Measurements from ENCODE around the gene KASH5.
A peak's percentile ranks its signal among the peaks of the same experiment; 100 is the strongest.

The KASH5 gene

DNA sequence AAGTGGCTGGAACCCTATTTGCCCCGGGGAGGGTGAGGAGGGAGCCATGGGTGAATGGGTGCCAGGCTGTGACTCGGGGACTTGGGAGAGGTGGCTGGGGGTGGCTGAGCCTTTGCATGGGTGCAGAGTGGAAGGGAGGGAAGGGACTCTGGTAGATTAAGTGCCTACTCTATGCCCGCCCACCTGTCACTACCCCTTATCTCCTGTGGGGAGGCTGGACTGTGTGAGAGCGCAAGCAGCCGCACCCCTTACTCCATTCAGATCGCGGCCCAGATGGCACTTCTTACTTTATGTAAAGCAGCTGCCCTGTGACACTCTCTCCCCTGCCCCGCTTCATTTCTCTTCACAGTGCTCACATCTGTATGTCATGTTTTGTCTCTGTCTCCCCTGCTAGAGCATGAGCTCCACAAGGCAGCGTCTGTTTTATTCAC, 2.9 kb downstream of the KASH5 start:
- Mint-ChIP-seq H3K9me3 (no peaks in the 10 kb centered on the region), H3K27me3 (no peaks in the 10 kb centered on the region), H3K4me3 (no peak overlapping the region), H3K27ac (ENCODE audit: low read depth) (peak overlapping the region; percentile 7), H3K36me3 (ENCODE audit: insufficient read depth) (peaks cover 7% of the 10 kb centered on the region), H3K4me1 (peaks cover 28% of the 10 kb centered on the region)
- ATAC-seq (replicated peaks; ENCODE audit: extremely low read depth, poor library complexity, severe bottlenecking) (no peak), DNase-seq (ENCODE audit: low spot score in 2 of 2) (no peak)

DNA sequence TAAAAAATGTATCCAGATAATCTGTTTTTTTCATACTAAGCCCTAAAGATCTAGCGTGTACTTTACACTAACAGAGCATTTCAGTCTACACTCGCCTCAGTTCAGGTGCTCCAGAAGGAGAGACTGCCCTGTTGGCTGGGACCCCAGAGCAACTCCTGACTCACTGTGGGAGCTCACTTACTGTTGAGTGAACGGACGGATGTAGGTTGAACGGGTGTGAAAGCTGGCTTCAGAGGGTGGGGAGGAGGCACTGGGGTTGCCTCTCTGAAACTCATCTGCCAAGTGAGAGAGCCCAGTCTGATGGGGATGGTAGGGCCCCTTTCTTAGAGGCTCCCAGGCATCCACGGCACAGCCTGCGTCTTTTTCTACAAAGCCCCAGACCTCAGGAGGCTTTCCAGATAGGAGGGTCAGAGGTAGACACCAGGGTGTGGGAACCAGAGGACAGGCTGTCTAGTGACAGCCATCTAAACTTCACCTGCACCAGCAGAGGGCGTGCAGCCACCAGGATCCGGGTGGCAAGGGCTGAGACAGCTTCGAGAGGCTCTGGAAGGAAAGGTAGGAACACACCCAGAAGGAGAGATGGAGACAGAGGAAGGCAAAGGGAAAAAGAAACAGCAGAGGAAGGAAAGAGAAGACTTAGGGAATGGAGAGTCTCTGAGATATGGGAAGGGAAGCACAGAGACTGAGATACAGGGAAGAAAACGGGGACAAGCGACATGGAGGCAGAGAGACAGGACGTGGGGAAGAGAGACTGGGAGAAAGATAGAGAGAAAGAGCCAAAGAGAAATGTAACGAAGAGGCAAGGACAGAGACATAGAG, 3.7 kb downstream of the KASH5 start:
- Mint-ChIP-seq H3K36me3 (ENCODE audit: insufficient read depth) (peaks cover 7% of the 10 kb centered on the region), H3K27ac (ENCODE audit: low read depth) (peak overlapping the region; percentile 7), H3K9me3 (no peaks in the 10 kb centered on the region), H3K4me1 (peaks cover 28% of the 10 kb centered on the region), H3K27me3 (no peaks in the 10 kb centered on the region), H3K4me3 (no peak overlapping the region)
- DNase-seq (ENCODE audit: low spot score in 2 of 2) (peak; percentile 56 to 64), ATAC-seq (replicated peaks; ENCODE audit: extremely low read depth, poor library complexity, severe bottlenecking) (peak; percentile 83)

DNA sequence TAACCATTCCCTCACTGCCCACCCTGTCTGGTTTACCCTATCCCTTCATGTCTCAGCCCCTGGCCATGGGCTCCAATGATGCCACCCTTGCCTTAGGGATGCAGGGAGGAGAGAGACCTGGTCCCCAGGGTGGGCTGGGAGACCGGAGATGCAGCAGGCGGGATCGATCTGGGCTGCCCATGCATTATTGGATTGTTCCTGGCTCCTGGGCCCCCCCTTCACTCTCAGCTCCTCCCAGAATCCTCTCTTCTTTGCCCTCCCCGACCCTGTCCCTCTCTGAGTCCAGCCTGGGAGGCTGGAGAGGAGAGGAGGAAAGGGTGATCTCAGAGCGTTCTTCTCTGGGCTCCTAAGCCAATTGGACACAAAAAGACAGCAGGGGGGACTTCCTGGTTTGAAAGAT, 5.8 kb downstream of the KASH5 start:
- no peak for DNase-seq (ENCODE audit: low spot score in 2 of 2)
- Mint-ChIP-seq H3K4me1 (peaks cover 15% of the 10 kb centered on the region), H3K27ac (ENCODE audit: low read depth) (no peak overlapping the region), H3K36me3 (ENCODE audit: insufficient read depth) (peaks cover 2% of the 10 kb centered on the region), H3K4me3 (no peak overlapping the region), H3K27me3 (no peaks in the 10 kb centered on the region), H3K9me3 (no peaks in the 10 kb centered on the region)
- ATAC-seq (replicated peaks; ENCODE audit: extremely low read depth, poor library complexity, severe bottlenecking) = no peak

DNA sequence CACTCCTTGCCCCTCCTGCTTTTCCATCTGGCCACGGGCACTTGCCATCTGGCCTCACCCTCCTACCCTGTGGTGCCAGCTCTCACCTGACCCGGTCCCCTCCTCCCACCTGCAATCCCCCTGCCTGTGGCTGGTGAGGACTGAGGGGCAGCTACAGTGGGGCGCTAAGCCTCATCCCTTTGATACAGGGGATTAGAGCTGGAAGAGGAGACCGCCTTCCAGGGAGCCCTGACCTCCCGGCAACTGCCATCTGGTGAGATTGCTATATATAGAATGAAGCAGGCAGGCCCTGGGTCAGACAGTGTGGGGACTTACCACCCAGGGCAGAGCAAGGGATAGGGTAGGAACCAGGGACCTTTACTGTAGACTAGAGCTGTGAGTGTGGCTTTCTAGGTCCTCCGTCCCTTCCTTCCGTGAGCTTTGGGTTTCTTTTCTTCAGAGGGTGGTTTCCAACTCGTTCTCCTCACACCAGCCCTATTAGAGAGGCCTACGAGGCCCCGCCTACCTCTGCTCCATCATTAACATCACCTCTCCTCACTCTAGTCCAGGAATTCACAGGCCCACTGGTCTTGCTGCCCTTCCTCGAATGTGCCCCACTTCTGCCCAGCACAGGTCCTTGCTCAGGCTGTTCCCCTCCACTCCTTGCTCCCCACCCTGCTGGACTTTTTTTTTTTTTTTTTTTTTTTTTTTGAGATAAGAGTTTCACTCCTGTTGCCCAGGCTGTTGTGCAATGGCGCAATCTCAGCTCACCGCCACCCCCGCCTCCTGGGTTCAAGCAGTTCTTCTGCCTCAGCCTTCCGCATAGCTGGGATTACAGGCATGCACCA, 7.7 kb downstream of the KASH5 start:
- H3K4me3 Mint-ChIP-seq = no peak overlapping the region
- ATAC-seq (replicated peaks; ENCODE audit: extremely low read depth, poor library complexity, severe bottlenecking) (no peak), DNase-seq (ENCODE audit: low spot score in 2 of 2) (no peak)
- H3K9me3 Mint-ChIP-seq = no peaks in the 10 kb centered on the region
- peaks cover 15% of the 10 kb centered on the region for H3K4me1 Mint-ChIP-seq
- H3K27me3 Mint-ChIP-seq = no peaks in the 10 kb centered on the region
- peaks cover 1% of the 10 kb centered on the region for H3K36me3 Mint-ChIP-seq (ENCODE audit: insufficient read depth)
- no peak overlapping the region for H3K27ac Mint-ChIP-seq (ENCODE audit: low read depth)

DNA sequence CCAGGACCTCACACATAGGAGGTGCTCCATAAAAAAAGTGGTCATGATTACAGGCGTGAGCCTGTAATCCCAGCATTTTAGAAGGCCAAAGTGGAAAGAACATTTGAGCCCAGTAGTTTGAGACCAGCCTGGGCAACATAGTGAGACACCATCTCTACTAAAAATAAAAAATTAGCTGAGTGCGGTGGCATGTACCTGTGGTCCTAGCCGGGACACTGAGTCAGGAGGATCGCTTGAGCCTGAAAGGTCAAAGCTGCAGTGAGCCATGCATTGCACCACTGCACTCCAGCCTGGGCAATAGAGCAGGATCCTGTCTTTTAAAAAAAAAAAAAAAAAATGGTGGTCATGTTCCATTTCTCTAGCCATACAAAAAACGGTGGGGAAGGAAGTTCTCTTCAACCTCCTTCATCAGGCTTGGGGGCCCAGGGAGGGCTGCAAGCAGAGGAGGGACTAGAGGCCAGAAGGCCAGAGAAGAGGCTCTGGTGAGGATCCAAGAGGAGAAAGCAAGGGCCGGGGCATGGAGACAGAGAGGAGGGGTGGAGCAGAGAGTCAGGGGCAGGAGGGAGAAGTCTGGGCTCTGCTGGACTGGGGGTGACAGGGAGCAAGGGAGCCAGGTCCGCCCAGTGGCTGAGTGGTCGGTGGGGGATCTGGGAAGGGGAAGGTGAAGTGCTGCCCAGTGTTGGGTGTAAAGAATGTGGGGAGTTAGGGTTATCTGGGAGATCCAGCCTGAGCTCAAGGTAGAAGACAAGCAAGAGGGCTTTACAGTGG, 8.9 kb downstream of the KASH5 start:
- no peaks in the 10 kb centered on the region for H3K27me3 Mint-ChIP-seq
- DNase-seq (ENCODE audit: low spot score in 2 of 2) = no peak

DNA sequence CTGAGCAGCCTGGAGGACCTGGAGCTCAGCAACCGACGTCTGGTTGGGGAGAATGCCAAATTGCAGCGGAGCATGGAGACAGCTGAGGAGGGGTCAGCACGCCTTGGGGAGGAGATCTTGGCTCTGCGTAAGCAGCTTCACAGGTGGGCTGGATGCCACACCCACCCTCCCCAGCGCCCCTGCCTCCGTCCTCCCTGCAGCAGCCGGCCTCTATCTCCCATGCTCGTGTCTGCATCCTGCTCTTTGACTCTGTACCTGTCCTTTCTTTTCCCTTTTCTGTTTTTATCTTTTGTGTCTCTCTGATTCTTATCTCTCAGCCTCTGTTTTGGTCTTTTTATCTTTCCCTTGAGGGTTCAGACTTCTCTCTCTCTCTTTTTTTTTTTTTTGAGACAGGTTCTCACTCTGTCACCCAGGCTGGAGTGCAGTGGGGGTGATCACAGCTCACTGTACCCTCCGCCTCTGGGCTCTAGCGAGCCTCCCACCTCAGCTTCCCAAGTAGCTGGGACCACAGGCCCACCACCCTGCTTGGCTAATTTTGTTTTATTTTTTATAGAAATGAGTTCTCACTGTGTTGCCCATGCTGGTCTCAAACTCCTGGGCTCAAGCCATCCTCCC, 10.1 kb downstream of the KASH5 start:
- H3K9me3 Mint-ChIP-seq = no peaks in the 10 kb centered on the region
- no peak overlapping the region for H3K4me3 Mint-ChIP-seq
- H3K27ac Mint-ChIP-seq (ENCODE audit: low read depth) = no peak overlapping the region
- H3K36me3 Mint-ChIP-seq (ENCODE audit: insufficient read depth) = peaks cover 1% of the 10 kb centered on the region
- H3K4me1 Mint-ChIP-seq = no peaks in the 10 kb centered on the region
- DNase-seq (ENCODE audit: low spot score in 2 of 2) (no peak), ATAC-seq (replicated peaks; ENCODE audit: extremely low read depth, poor library complexity, severe bottlenecking) (no peak)
- no peaks in the 10 kb centered on the region for H3K27me3 Mint-ChIP-seq

More for the DNA sequence above, 8.9 kb downstream of the KASH5 start:
- no peak overlapping the region for H3K4me3 Mint-ChIP-seq
- no peaks in the 10 kb centered on the region for H3K9me3 Mint-ChIP-seq
- peak overlapping the region; percentile 69 for H3K27ac Mint-ChIP-seq (ENCODE audit: low read depth)
- H3K4me1 Mint-ChIP-seq = peaks cover 5% of the 10 kb centered on the region
- ATAC-seq (replicated peaks; ENCODE audit: extremely low read depth, poor library complexity, severe bottlenecking) = no peak
- peaks cover 1% of the 10 kb centered on the region for H3K36me3 Mint-ChIP-seq (ENCODE audit: insufficient read depth)

DNA sequence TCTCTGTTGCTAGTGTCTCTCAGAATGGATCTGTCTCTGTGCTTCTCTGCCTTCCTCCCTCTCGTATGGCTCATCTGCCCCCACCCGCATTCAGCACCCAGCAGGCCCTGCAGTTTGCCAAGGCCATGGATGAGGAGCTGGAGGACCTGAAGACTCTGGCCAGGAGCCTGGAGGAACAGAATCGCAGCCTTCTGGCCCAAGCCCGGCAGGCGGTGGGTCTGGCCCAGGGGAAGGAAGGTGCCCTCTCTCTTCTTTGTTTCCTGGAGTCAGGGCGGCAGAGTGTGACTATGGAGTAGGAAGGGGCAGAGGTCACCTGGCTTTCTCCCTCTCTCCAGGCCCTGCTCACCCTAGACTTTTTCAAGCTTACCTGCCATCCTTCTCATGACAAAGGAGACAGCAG, 10.9 kb downstream of the KASH5 start:
- H3K27me3 Mint-ChIP-seq = no peaks in the 10 kb centered on the region
- ATAC-seq (replicated peaks; ENCODE audit: extremely low read depth, poor library complexity, severe bottlenecking) (no peak), DNase-seq (ENCODE audit: low spot score in 2 of 2) (no peak)
- no peak overlapping the region for H3K4me3 Mint-ChIP-seq
- no peaks in the 10 kb centered on the region for H3K9me3 Mint-ChIP-seq
- no peaks in the 10 kb centered on the region for H3K4me1 Mint-ChIP-seq
- no peak overlapping the region for H3K27ac Mint-ChIP-seq (ENCODE audit: low read depth)
- peaks cover 1% of the 10 kb centered on the region for H3K36me3 Mint-ChIP-seq (ENCODE audit: insufficient read depth)

DNA sequence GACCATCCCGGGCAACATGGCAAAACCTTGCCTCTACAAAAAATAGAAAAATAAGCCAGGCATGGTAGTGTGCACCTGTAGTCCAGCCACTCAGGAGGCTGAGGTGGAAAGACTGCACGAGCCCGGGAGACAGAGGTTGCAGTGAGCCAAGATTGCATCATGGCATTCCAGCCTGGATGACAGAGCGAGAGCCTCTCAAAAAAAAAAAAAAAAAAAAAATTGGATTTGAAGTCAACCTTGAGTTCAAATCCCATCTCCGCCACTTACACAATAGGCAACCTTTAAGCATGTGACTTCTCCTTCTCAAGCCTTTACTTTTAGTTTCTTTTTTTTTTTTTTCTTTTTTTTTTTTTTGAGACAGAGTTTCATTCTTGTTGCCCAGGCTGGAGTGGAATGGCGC, 12.0 kb downstream of the KASH5 start:
- H3K4me1 Mint-ChIP-seq = no peaks in the 10 kb centered on the region
- no peak overlapping the region for H3K27ac Mint-ChIP-seq (ENCODE audit: low read depth)
- no peaks in the 10 kb centered on the region for H3K27me3 Mint-ChIP-seq
- no peaks in the 10 kb centered on the region for H3K9me3 Mint-ChIP-seq
- no peak for DNase-seq (ENCODE audit: low spot score in 2 of 2)
- no peak overlapping the region for H3K4me3 Mint-ChIP-seq
- peaks cover 1% of the 10 kb centered on the region for H3K36me3 Mint-ChIP-seq (ENCODE audit: insufficient read depth)
- ATAC-seq (replicated peaks; ENCODE audit: extremely low read depth, poor library complexity, severe bottlenecking) = no peak

DNA sequence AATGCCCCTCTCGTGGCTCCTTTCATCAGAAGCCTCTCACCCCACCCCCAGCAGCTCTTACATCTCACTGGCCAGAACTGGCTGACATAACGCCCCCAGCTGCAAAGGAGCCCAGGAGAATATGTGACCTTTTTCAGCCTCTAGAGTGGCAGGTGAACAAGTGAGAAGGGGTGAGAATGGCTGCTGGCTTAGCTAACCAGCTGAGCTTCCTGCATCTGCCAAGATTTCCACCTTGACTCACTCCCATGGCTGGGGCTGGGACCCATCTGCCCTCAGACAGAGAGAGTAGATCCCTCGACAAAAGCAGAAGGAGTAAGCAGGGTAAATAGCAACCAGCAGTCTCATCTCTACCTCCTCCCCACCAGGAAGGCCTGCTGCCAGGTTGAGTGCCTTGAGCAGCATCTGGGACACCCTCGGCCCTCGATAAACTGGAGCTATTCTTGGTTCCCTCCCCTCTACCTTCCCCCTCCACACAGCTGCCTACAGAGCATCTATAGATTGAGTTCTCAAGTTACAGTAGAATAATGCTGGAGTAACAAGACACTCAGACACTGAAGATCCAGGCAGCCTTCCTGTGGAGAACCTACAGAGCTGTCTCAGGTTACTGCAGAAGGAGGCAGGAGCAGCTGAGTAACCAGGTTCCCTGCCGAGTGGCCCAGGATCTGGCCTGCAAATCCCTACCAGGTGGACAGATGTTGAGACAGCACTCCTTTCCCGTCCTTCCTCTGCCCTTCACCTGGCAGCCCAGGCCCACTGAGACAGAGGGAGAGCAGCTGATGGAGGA, 15.5 kb downstream of the KASH5 start:
- Mint-ChIP-seq H3K4me3 (no peak overlapping the region), H3K9me3 (no peaks in the 10 kb centered on the region), H3K27me3 (no peaks in the 10 kb centered on the region), H3K4me1 (peaks cover 12% of the 10 kb centered on the region), H3K27ac (ENCODE audit: low read depth) (no peak overlapping the region), H3K36me3 (ENCODE audit: insufficient read depth) (peaks cover 3% of the 10 kb centered on the region)
- no peak for DNase-seq (ENCODE audit: low spot score in 2 of 2)
- no peak for ATAC-seq (replicated peaks; ENCODE audit: extremely low read depth, poor library complexity, severe bottlenecking)

DNA sequence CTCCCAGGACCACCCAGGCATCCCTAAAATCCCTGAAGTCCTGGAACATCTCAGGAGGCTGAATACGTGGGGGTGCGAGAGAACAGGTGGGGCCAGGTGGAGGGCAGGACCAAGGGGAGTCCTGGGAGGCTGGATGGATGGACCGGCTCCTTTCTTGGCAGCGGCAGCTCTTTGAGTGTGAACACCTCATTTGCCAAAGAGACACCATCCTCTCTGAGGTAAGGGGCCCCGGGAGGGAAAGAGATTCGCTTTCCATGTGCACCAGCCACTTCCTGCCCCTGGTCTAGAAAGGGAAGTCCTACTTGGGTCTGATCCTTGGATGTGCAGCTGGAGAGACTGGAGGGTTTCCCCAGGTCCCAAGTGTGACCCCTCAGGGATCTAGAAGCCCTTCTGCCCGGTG, 19.0 kb downstream of the KASH5 start:
- ATAC-seq (replicated peaks; ENCODE audit: extremely low read depth, poor library complexity, severe bottlenecking) (no peak), DNase-seq (ENCODE audit: low spot score in 2 of 2) (no peak)
- H3K9me3 Mint-ChIP-seq = no peaks in the 10 kb centered on the region
- H3K27ac Mint-ChIP-seq (ENCODE audit: low read depth) = no peak overlapping the region
- no peak overlapping the region for H3K4me3 Mint-ChIP-seq
- H3K4me1 Mint-ChIP-seq = peaks cover 36% of the 10 kb centered on the region
- H3K36me3 Mint-ChIP-seq (ENCODE audit: insufficient read depth) = peaks cover 2% of the 10 kb centered on the region
- H3K27me3 Mint-ChIP-seq = no peaks in the 10 kb centered on the region

DNA sequence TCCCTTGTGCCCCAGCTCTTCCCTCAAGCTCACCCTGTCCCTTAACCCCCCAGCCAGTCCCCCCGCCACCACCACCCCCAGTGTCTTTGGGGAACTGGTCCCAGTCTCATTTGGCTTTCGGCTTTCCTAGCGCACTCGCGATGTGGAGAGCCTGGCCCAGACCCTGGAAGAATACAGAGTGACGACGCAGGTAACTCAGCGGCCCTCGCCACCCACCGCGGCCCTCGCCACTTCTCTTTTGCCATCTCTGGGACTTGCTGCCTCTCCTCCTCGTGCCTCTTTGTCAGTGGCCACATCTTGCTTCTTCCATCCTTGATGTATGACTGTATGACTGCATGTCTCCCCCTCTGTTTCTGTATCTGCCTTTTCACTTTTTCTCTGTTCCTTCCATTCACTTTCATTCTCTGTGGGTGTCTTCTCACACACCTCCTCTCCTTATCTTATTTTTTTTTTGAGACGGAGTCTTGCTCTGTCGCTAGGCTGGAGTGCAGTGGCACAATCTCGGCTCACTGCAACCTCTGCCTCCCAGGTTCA, 19.5 kb downstream of the KASH5 start:
- H3K36me3 Mint-ChIP-seq (ENCODE audit: insufficient read depth) = peaks cover 2% of the 10 kb centered on the region
- H3K27me3 Mint-ChIP-seq = no peaks in the 10 kb centered on the region
- ATAC-seq (replicated peaks; ENCODE audit: extremely low read depth, poor library complexity, severe bottlenecking) (no peak), DNase-seq (ENCODE audit: low spot score in 2 of 2) (no peak)
- H3K4me3 Mint-ChIP-seq = no peak overlapping the region
- no peaks in the 10 kb centered on the region for H3K9me3 Mint-ChIP-seq
- peaks cover 36% of the 10 kb centered on the region for H3K4me1 Mint-ChIP-seq
- H3K27ac Mint-ChIP-seq (ENCODE audit: low read depth) = no peak overlapping the region
